Endothelial cell of umbilical vein (primary cell): Measurements from ENCODE around the gene GRB2. TPM values are rescaled to one million over a fixed set of nuclear protein-coding genes. Genes with fewer than 3 reads are reported as not detected.

ENCODE experiments used
- BruUV-seq: library from RNA; stranded (reverse); fragments of 400-500 nt; replicated peaks from 2 replicates; lab custom pipeline; 2021; lab: Mats Ljungman, UMichigan
- CTCF ChIA-PET: fragments of 300-600, 350-600 bp; sonication (Branson Sonifier 250); formaldehyde crosslinking; loops from one replicate; lab custom pipeline; 2021; ENCODE audit warnings: antibody characterized with exemption, inconsistent platforms; lab: Charles Lee
- POLR2A ChIA-PET: fragments of 300-600, 350-600 bp; sonication (Branson Sonifier 250); formaldehyde crosslinking; loops from one replicate; lab custom pipeline; 2021; ENCODE audit warnings: antibody characterized with exemption, inconsistent platforms; lab: Charles Lee
- DNase-seq: peaks from one replicate; pipeline ENCODE4 v3.0.0-alpha.2; 2011; ENCODE audit warnings: low read depth, low spot score
- FAIRE-seq: peaks from 2 replicates; lab custom pipeline; 2011; peaks lifted over from hg19 to GRCh38; lab: Jason Lieb, UNC
- H2AFZ ChIP-seq: 2 replicates; pipeline ENCODE4 v1.6.0; 2012; ENCODE audit warnings: low read depth, low read length, control low read depth, inconsistent platforms
- H3K27ac ChIP-seq: 2 replicates; pipeline ENCODE4 v1.5.1; 2011; ENCODE audit warnings: low read depth, mild to moderate bottlenecking, control low read depth, low read length, moderate library complexity; ENCODE audit not compliant: insufficient read depth
- H3K27me3 ChIP-seq, 2 experiments: 2 replicates each; pipeline versions ENCODE4 v1.6.0 to v1.6.1; 2011; ENCODE audit warnings: low read length in 2 of 2, mixed read lengths in 1 of 2; ENCODE audit not compliant: control insufficient read depth in 2 of 2, insufficient read depth in 2 of 2
- H3K36me3 ChIP-seq, 2 experiments: 2 replicates in 1 of 2; 3 replicates in 1 of 2; pipeline ENCODE4 v1.5.1; 2011; ENCODE audit warnings: low read length in 2 of 2, mild to moderate bottlenecking in 1 of 2, moderate library complexity in 1 of 2; ENCODE audit not compliant: control insufficient read depth in 2 of 2, insufficient read depth in 2 of 2; ENCODE audit errors: extremely low read depth in 1 of 2
- H3K4me1 ChIP-seq: 3 replicates; pipeline ENCODE4 v1.5.1; 2011; ENCODE audit warnings: mild to moderate bottlenecking, low read length; ENCODE audit not compliant: control insufficient read depth, insufficient read depth; ENCODE audit errors: extremely low read depth
- H3K4me2 ChIP-seq: 2 replicates; pipeline ENCODE4 v1.6.1; 2011; ENCODE audit warnings: low read length, control low read depth, mixed read lengths; ENCODE audit not compliant: insufficient read depth
- H3K4me3 ChIP-seq, 3 experiments: fragments of 200-600 bp in 1 of 3; sonication (generic), shearing (Covaris generic) in 1 of 3; replicated peaks in 1 of 3; 2 replicates each; pipeline ENCODE4 v1.5.1; 2011 to 2016; ENCODE audit warnings: control low read depth in 3 of 3, low read length in 3 of 3, mild to moderate bottlenecking in 2 of 3, inconsistent platforms in 1 of 3, low read depth in 1 of 3, moderate library complexity in 1 of 3; ENCODE audit not compliant: insufficient read depth in 1 of 3
- H3K79me2 ChIP-seq: 2 replicates; pipeline ENCODE4 v1.6.0; 2012; ENCODE audit warnings: low read length, inconsistent platforms; ENCODE audit not compliant: control insufficient read depth, insufficient read depth
- H3K9ac ChIP-seq: replicated peaks from 2 replicates; pipeline ENCODE3; 2011; ENCODE audit warnings: low read length, control low read depth; ENCODE audit not compliant: insufficient read depth; ENCODE audit errors: extremely low read depth
- H3K9me1 ChIP-seq: replicated peaks from 3 replicates; pipeline ENCODE4 v1.6.0; 2011; ENCODE audit warnings: mild to moderate bottlenecking, low read length; ENCODE audit not compliant: control insufficient read depth, insufficient read depth; ENCODE audit errors: extremely low read depth
- H3K9me3 ChIP-seq: replicated peaks from 2 replicates; pipeline ENCODE4 v1.5.1; 2012; ENCODE audit warnings: low read length, inconsistent platforms; ENCODE audit not compliant: control insufficient read depth, insufficient read depth
- H4K20me1 ChIP-seq: replicated peaks from 2 replicates; pipeline ENCODE3; 2011; ENCODE audit warnings: mild to moderate bottlenecking, low read length; ENCODE audit not compliant: control insufficient read depth, insufficient read depth; ENCODE audit errors: extremely low read depth
- EZH2 ChIP-seq: IDR thresholded peaks from 2 replicates; pipeline ENCODE4 v1.6.1; 2012; ENCODE audit warnings: borderline replicate concordance, low read depth, mild to moderate bottlenecking, moderate library complexity, low read length, inconsistent platforms; ENCODE audit not compliant: severe bottlenecking
- FOS ChIP-seq: IDR thresholded peaks from 2 replicates; pipeline ENCODE4 v1.6.1; 2011; ENCODE audit warnings: mild to moderate bottlenecking, low read length, moderate library complexity, borderline replicate concordance; ENCODE audit not compliant: insufficient read depth
- GATA2 ChIP-seq: IDR thresholded peaks from 2 replicates; pipeline ENCODE4 v1.7.0; 2011; ENCODE audit warnings: low read depth, mild to moderate bottlenecking, moderate library complexity, mixed read lengths, low read length; ENCODE audit not compliant: insufficient read length, insufficient read depth
- JUN ChIP-seq: IDR thresholded peaks from 2 replicates; pipeline ENCODE4 v1.6.1; 2011; ENCODE audit warnings: borderline replicate concordance, low read depth; ENCODE audit not compliant: insufficient read length, insufficient read depth
- MAX ChIP-seq: IDR thresholded peaks from 2 replicates; pipeline ENCODE4 v1.6.1; 2011; ENCODE audit not compliant: insufficient read depth, insufficient read length
- POLR2A ChIP-seq: IDR thresholded peaks from 2 replicates; pipeline ENCODE4 v1.6.1; 2012; ENCODE audit warnings: low read depth, mild to moderate bottlenecking, control low read depth, low read length
- POLR2AphosphoS5 ChIP-seq: IDR thresholded peaks from 2 replicates; pipeline ENCODE4 v1.6.1; 2012; ENCODE audit warnings: low read depth, mild to moderate bottlenecking, control low read depth, low read length, moderate library complexity; ENCODE audit not compliant: insufficient read depth
- dilution Hi-C: fragments of 300-500 bp; cut with MboI; formaldehyde crosslinking; loops from one replicate; pipeline ENCODE4 v1.15.0; 2019; ENCODE audit warnings: low sequenced_read_pairs; ENCODE audit not compliant: extremely low pct_ligation_motif_present
- intact Hi-C: fragments of 100-400 bp; cut with micrococcal nuclease; formaldehyde crosslinking; loops from one replicate; pipeline ENCODE4 v1.10.0; 2022
- polyA plus RNA-seq, 4 experiments: library from polyadenylated mRNA; depleted of rRNA in 3 of 4; stranded (reverse) in 3 of 4; unstranded in 1 of 4; fragments of >200 nt; gene quantifications; 2 replicates each; pipeline versions ENCODE4 v1.2.1 to v1.2.3, GENCODE V29; 2011 to 2012; ENCODE audit warnings: missing spikeins in 1 of 4
- total RNA-seq: library from RNA; stranded (reverse); gene quantifications from 2 replicates; pipeline ENCODE4 v1.2.3, GENCODE V29; 2021
- TF ChIP-seq, protein P1 (sequence below), 2 donors: IDR thresholded peaks; 1 replicate in 1 of 2; 2 replicates in 1 of 2; pipeline ENCODE4 v1.5.1; 2011; ENCODE audit warnings: low read length in 2 of 2, mild to moderate bottlenecking in 2 of 2, moderate library complexity in 2 of 2, control low read depth in 1 of 2, inconsistent platforms in 1 of 2, low read depth in 1 of 2; ENCODE audit not compliant: insufficient read depth in 1 of 2; ENCODE audit errors: extremely low read depth in 1 of 2

GRB2 gene
- total and polyA plus RNA-seq, 2 donors (not counting 3 experiments of a cell fraction or from before 2014, with no cell fraction given) = 51.5 to 93.9 TPM

DNA sequence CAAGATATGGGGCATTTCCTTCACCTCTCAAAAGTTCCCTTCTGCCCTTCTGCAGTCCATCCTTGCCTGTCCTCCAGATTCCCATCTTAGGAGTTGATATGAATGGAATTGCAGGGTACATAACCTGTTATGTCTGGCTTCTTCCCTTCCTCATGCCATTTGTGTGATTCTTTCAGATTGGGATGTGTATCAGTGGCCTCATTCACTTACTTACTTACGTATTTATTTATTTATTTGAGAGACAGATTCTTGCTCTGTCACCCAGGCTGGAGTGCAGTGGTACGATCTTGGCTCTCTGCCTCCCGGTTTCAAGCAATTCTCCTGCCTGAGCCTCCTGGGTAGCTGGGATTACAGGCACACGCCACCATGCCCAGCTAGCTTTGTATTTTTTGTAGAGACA is 44.8 kb upstream of the GRB2 start:
- Histone ChIP-seq H3K4me2 (no peak overlapping the region), H3K27ac (no peak overlapping the region), H4K20me1 (no peaks in the 10 kb centered on the region), H3K9ac (no peak overlapping the region), H2AFZ (no peak overlapping the region), H3K4me3 (no peak overlapping the region), H3K79me2 (no peaks in the 10 kb centered on the region), H3K9me1 (no peaks in the 10 kb centered on the region), H3K9me3 (no peaks in the 10 kb centered on the region), H3K4me1 (no peaks in the 10 kb centered on the region), H3K36me3 (no peaks in the 10 kb centered on the region), H3K27me3 (no peaks in the 10 kb centered on the region)
- BruUV-seq = no TSS peak
- TF ChIP-seq, protein P1, sequence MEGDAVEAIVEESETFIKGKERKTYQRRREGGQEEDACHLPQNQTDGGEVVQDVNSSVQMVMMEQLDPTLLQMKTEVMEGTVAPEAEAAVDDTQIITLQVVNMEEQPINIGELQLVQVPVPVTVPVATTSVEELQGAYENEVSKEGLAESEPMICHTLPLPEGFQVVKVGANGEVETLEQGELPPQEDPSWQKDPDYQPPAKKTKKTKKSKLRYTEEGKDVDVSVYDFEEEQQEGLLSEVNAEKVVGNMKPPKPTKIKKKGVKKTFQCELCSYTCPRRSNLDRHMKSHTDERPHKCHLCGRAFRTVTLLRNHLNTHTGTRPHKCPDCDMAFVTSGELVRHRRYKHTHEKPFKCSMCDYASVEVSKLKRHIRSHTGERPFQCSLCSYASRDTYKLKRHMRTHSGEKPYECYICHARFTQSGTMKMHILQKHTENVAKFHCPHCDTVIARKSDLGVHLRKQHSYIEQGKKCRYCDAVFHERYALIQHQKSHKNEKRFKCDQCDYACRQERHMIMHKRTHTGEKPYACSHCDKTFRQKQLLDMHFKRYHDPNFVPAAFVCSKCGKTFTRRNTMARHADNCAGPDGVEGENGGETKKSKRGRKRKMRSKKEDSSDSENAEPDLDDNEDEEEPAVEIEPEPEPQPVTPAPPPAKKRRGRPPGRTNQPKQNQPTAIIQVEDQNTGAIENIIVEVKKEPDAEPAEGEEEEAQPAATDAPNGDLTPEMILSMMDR (IDR thresholded peaks at IDR 0.05; ENCODE audit: extremely low read depth in 1 of 2, insufficient read depth in 1 of 2, low read depth in 1 of 2, low read length in 2 of 2) = no peak
- DNase-seq (no peak), FAIRE-seq (no peak)
- dilution Hi-C loops (no loop called here), intact Hi-C loops (no loop called here)
- CTCF ChIA-PET = interaction anchor here (0.7 to 1.0 kb wide), 2 partner anchors 12 to 323 kb away, joined by 3 read pairs; no protein-coding TSS in a partner anchor
- POLR2A ChIA-PET = no interaction called here

DNA sequence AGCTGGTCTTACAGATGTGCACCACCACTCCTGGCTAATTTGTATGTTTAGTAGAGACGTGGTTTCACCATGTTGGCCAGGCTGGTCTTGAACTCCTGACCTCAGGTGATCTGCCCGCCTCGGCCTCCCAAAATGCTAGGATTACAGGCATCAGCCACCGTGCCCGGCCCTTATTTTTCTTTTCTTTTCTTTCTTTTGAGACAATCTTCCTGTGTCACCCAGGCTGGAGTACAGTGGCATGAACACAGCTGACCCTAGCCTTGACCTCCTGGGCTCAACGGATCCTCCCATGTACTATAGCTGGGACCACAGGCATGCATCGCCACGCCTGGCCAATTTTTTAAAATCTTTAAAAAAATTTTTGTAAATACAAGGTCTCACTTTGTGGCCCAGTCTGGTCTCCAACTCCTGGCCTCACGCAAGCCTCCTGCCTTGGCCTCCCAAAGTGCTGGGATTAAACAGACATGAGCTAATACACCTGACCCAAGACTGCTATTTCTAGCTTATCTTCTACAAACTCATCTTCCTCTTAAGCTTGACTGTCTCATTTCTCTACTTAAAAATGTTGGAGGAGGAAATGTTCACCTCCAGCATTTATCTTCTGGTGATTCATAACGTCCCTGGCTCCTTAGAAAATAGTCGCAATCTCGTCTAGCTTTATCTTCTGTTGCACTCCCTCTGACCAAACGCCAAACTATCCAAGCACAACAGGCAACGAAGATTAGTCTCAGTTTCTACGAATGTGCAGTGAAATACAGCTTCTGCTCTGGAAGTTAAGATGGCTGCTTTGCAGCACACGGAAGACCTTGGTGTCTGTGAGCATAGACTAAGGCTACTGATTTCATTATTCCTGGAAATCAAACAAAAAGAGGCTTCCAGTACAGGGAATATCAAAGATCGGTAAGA is 42.7 kb upstream of the GRB2 start:
- intact Hi-C loops = no loop called here
- H3K4me1 ChIP-seq = peaks cover 6% of the 10 kb centered on the region
- CTCF ChIA-PET = interaction anchor here (0.7 to 1.4 kb wide), 3 partner anchors 8 to 172 kb away, joined by 3 to 5 read pairs (median 3); partner anchors contain the start of gene TMEM94

More for the DNA sequence above, 42.7 kb upstream of the GRB2 start:
- Histone ChIP-seq H3K9me1 (no peaks in the 10 kb centered on the region), H4K20me1 (no peaks in the 10 kb centered on the region), H3K9ac (no peak overlapping the region), H2AFZ (no peak overlapping the region), H3K79me2 (no peaks in the 10 kb centered on the region), H3K36me3 (no peaks in the 10 kb centered on the region), H3K4me3 (no peak overlapping the region), H3K9me3 (no peaks in the 10 kb centered on the region), H3K27me3 (no peaks in the 10 kb centered on the region), H3K27ac (no peak overlapping the region), H3K4me2 (no peak overlapping the region)
- peak; percentile 28 for FAIRE-seq
- no TSS peak for BruUV-seq
- dilution Hi-C loops = no loop called here
- no peak for DNase-seq
- POLR2A ChIA-PET = interaction anchor here (0.7 kb wide), 1 partner anchor 9 kb away, joined by 5 read pairs; no protein-coding TSS in a partner anchor
- TF ChIP-seq EZH2 = no peak
- TF ChIP-seq GATA2 = no peak
- TF ChIP-seq FOS = no peak
- no peak for TF ChIP-seq POLR2A
- TF ChIP-seq MAX = no peak
- TF ChIP-seq POLR2AphosphoS5 = no peak
- TF ChIP-seq, protein P1 (IDR thresholded peaks at IDR 0.05; ENCODE audit: extremely low read depth in 1 of 2, insufficient read depth in 1 of 2, low read depth in 1 of 2, low read length in 2 of 2) = no peak
- TF ChIP-seq JUN = no peak
